A673 (cell line): ENCODE measurements around the gene IQGAP3. TPM values are rescaled to one million over a fixed set of nuclear protein-coding genes. Genes with fewer than 3 reads are reported as not detected.

Source experiments
- BruUV-seq: library from RNA; stranded (reverse); fragments of 400-500 nt; replicated peaks from 2 replicates; lab custom pipeline; 2021; lab: Mats Ljungman, UMichigan
- CTCF ChIA-PET: fragments of 300-600 bp; sonication (Branson Sonifier 250); formaldehyde crosslinking; loops from one replicate; lab custom pipeline; 2022; ENCODE audit warnings: antibody characterized with exemption; lab: Charles Lee
- POLR2A ChIA-PET: fragments of 300-600 bp; sonication (Branson Sonifier 250); formaldehyde crosslinking; loops from one replicate; lab custom pipeline; 2022; ENCODE audit warnings: antibody characterized with exemption; ENCODE audit not compliant: low non-redundant PET; lab: Charles Lee
- DNase-seq: peaks from one replicate; pipeline ENCODE4 v3.0.0-alpha.2; 2015; ENCODE audit warnings: low spot score
- H3K27ac ChIP-seq: fragments of 200-600 bp; sonication (generic); 2 replicates; pipeline ENCODE4 v1.5.1; 2016; ENCODE audit warnings: mixed run types, low read depth, mild to moderate bottlenecking, mixed read lengths, antibody characterized with exemption, low read length; ENCODE audit not compliant: poor library complexity, severe bottlenecking
- H3K27me3 ChIP-seq: fragments of 200-600 bp; sonication (generic); replicated peaks from 2 replicates; pipeline ENCODE4 v1.6.1; 2017; ENCODE audit warnings: mixed run types, low read depth, mild to moderate bottlenecking, mixed read lengths, antibody characterized with exemption, low read length; ENCODE audit not compliant: insufficient read depth, poor library complexity
- H3K36me3 ChIP-seq: fragments of 200-600 bp; sonication (generic); 2 replicates; pipeline ENCODE4 v1.6.1; 2016; ENCODE audit warnings: mixed run types, mild to moderate bottlenecking, mixed read lengths, antibody characterized with exemption, low read length; ENCODE audit not compliant: insufficient read depth, poor library complexity, severe bottlenecking
- H3K4me1 ChIP-seq: fragments of 200-600 bp; sonication (generic); 2 replicates; pipeline ENCODE4 v1.6.1; 2017; ENCODE audit warnings: mixed run types, mild to moderate bottlenecking, mixed read lengths, antibody characterized with exemption, low read length; ENCODE audit not compliant: insufficient read depth, poor library complexity, severe bottlenecking
- H3K4me3 ChIP-seq: fragments of 200-600 bp; sonication (generic); 2 replicates; pipeline ENCODE4 v1.5.1; 2016; ENCODE audit warnings: low read depth, mixed run types, mild to moderate bottlenecking, mixed read lengths, low read length; ENCODE audit not compliant: poor library complexity, severe bottlenecking
- H3K9me3 ChIP-seq: fragments of 200-600 bp; sonication (generic); 2 replicates; pipeline ENCODE4 v1.6.1; 2016; ENCODE audit warnings: mixed run types, low read depth, mild to moderate bottlenecking, mixed read lengths, antibody characterized with exemption, low read length; ENCODE audit not compliant: poor library complexity, severe bottlenecking
- EZH2 ChIP-seq: fragments of 200-600 bp; sonication (generic); IDR thresholded peaks from 2 replicates; pipeline ENCODE4 v1.6.1; 2017; ENCODE audit warnings: borderline replicate concordance, low read depth, mild to moderate bottlenecking, mixed read lengths, antibody characterized with exemption, low read length; ENCODE audit not compliant: poor library complexity, severe bottlenecking
- intact Hi-C: fragments of 100-400 bp; cut with micrococcal nuclease; formaldehyde crosslinking; loops from one replicate; pipeline ENCODE4 v1.10.0; 2022; ENCODE audit not compliant: unreplicated experiment
- total RNA-seq: library from RNA; stranded (reverse); gene quantifications from 2 replicates; pipeline ENCODE4 v1.2.3, GENCODE V29; 2021
- TF ChIP-seq, protein P1 (sequence below): fragments of 300-800, 200-600 bp; sonication (generic); conservative IDR thresholded peaks from 2 replicates; pipeline ENCODE4 v1.5.1; 2017; ENCODE audit warnings: low read depth, mild to moderate bottlenecking, antibody characterized with exemption, low read length, moderate library complexity, mixed read lengths

IQGAP3 gene
- total RNA-seq, 1 experiment from 2014 or later, result 37.5 TPM

DNA sequence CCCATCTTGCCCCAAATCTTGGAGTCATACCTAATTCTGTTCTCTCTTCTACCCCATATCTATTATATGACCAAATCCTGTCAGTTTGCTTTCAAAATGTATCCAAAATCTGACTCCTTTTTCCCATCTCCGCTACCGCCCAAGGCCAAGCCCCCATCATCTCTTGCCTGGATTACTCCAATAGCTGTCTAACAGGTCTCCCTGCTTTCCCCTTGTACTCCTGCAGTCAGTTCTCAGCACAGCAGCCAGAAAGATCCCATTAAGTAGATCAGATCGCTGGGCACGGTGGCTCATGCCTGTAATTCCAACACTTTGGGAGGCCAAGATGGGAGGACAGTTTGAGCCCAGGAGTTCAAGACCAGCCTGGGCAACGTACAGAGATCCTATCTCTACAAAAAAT is 19.8 kb downstream of the IQGAP3 start:
- intact Hi-C loops, result no loop called here
- CTCF ChIA-PET, result no interaction called here

DNA sequence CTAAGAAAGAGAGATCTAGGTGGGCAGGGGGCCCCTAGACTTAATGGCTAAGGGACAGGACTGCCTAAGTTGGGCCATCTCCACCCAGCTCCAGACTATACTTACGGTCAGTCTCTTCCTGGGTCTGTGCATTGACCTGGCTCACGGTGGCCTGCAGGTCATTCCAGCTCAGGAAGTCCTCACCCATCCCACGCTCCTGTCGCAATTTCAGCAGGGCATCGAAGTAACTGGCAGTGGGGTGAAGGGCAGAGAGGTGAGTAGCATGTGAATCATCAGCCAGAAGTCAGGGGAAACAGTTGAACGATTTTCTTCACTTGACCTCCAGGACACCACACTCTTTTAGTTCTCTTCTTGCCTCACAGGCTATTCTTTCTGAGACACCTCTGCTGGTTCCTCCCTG is 20.5 kb downstream of the IQGAP3 start:
- ChIA-PET CTCF (no interaction called here), POLR2A (no interaction called here)
- DNase-seq, result no peak
- intact Hi-C loops, result no loop called here
- BruUV-seq, result no TSS peak
- H3K4me1 ChIP-seq, result no peaks in the 10 kb centered on the region
- H3K36me3 ChIP-seq, result peaks cover 26% of the 10 kb centered on the region
- no peak overlapping the region for H3K4me3 ChIP-seq
- no peaks in the 10 kb centered on the region for H3K27me3 ChIP-seq
- H3K27ac ChIP-seq, result no peak overlapping the region
- TF ChIP-seq EZH2, result no peak
- TF ChIP-seq, protein P1, sequence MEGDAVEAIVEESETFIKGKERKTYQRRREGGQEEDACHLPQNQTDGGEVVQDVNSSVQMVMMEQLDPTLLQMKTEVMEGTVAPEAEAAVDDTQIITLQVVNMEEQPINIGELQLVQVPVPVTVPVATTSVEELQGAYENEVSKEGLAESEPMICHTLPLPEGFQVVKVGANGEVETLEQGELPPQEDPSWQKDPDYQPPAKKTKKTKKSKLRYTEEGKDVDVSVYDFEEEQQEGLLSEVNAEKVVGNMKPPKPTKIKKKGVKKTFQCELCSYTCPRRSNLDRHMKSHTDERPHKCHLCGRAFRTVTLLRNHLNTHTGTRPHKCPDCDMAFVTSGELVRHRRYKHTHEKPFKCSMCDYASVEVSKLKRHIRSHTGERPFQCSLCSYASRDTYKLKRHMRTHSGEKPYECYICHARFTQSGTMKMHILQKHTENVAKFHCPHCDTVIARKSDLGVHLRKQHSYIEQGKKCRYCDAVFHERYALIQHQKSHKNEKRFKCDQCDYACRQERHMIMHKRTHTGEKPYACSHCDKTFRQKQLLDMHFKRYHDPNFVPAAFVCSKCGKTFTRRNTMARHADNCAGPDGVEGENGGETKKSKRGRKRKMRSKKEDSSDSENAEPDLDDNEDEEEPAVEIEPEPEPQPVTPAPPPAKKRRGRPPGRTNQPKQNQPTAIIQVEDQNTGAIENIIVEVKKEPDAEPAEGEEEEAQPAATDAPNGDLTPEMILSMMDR, result no peak
- no peaks in the 10 kb centered on the region for H3K9me3 ChIP-seq

More for the DNA sequence above, 19.8 kb downstream of the IQGAP3 start:
- H3K27me3 ChIP-seq, result no peaks in the 10 kb centered on the region
- no TSS peak for BruUV-seq
- TF ChIP-seq EZH2, result no peak
- TF ChIP-seq, protein P1, result no peak
- H3K4me1 ChIP-seq, result no peaks in the 10 kb centered on the region
- no peaks in the 10 kb centered on the region for H3K9me3 ChIP-seq
- no peak overlapping the region for H3K27ac ChIP-seq
- no peak for DNase-seq
- POLR2A ChIA-PET, result no interaction called here
- H3K4me3 ChIP-seq, result no peak overlapping the region
- peaks cover 26% of the 10 kb centered on the region for H3K36me3 ChIP-seq

DNA sequence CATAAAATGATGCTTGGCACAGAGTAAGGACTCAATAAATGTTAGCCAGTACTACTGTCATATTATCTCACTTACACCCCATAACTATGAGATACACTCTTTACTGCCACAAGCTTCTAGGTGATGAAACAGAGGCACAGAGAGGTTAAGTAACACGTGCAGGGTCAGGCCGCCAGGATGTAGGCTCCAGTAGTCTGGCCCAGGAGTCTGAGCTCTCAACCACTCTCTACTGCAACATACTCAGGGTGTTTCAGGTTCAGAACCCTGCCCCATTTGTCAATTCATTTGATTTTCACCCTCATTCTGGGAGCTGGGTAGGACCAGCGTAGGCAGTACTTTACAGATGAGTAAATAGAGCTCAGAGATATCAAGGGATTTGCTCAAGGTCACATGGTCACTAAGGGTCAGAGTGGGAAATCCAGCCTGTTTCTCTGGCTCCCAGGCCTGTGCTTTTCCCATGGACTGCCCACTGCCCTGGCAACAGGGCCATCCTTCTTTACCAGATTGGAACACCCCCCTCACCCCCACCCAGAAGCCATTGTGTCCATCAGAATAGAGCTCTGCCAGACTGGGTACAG is 21.2 kb downstream of the IQGAP3 start:
- Histone ChIP-seq H3K4me1 (no peaks in the 10 kb centered on the region), H3K27me3 (no peaks in the 10 kb centered on the region), H3K4me3 (no peak overlapping the region), H3K27ac (no peak overlapping the region), H3K36me3 (peaks cover 22% of the 10 kb centered on the region), H3K9me3 (no peaks in the 10 kb centered on the region)
- POLR2A ChIA-PET, result no interaction called here
- no peak for DNase-seq
- BruUV-seq, result no TSS peak
- TF ChIP-seq, protein P1, result no peak
- no peak for TF ChIP-seq EZH2
- intact Hi-C loops, result no loop called here
- CTCF ChIA-PET, result no interaction called here
